ENCODE data around the gene WDFY2.
A peak's percentile ranks its signal among the peaks of the same experiment; 100 is the strongest.
"Not testable (repeated sequence)": the region's sequence is repeated elsewhere in the genome, so short reads cannot be mapped to it uniquely, and the experiment has no call there.

The WDFY2 gene

GRCh38 chr13:51635137-51635878, 51.0 kb downstream of the WDFY2 start:
- no peak for DNase-seq

GRCh38 chr13:51636349-51636890, 52.2 kb downstream of the WDFY2 start:
- DNase-seq, result peak; percentile 63

GRCh38 chr13:51637852-51638215, 53.6 kb downstream of the WDFY2 start:
- DNase-seq, result no peak

- no peak for DNase-seq
These were observed 54.1 kb downstream of the WDFY2 start for GRCh38 chr13:51638216-51638871.

- no peak for DNase-seq
These were observed 54.9 kb downstream of the WDFY2 start for GRCh38 chr13:51639171-51639570.

- DNase-seq, result not testable (repeated sequence)
These were observed 56.4 kb downstream of the WDFY2 start for GRCh38 chr13:51640696-51641095.

- DNase-seq, result no peak
These were observed 59.0 kb downstream of the WDFY2 start for GRCh38 chr13:51643105-51643881.

- no peak for DNase-seq
These were observed 59.6 kb downstream of the WDFY2 start for GRCh38 chr13:51643882-51644281.

GRCh38 chr13:51644654-51645053, 60.4 kb downstream of the WDFY2 start:
- no peak for DNase-seq

GRCh38 chr13:51645154-51645650, 60.9 kb downstream of the WDFY2 start:
- peak; percentile 34 for DNase-seq

- no peak for DNase-seq
These were observed 61.8 kb downstream of the WDFY2 start for GRCh38 chr13:51645761-51646670.

- no peak for DNase-seq
These were observed 62.8 kb downstream of the WDFY2 start for GRCh38 chr13:51647067-51647466.

GRCh38 chr13:51652193-51652592, 67.9 kb downstream of the WDFY2 start:
- DNase-seq, result not testable (repeated sequence)

GRCh38 chr13:51659276-51660127, 75.2 kb downstream of the WDFY2 start:
- no peak for DNase-seq

- no peak for DNase-seq
These were observed 76.6 kb downstream of the WDFY2 start for GRCh38 chr13:51660813-51661212.

- DNase-seq, result no peak
These were observed 80.0 kb downstream of the WDFY2 start for GRCh38 chr13:51663973-51664957.

- no peak for DNase-seq
These were observed 81.2 kb downstream of the WDFY2 start for GRCh38 chr13:51665456-51665855.

- DNase-seq, result peak; percentile 64
These were observed 82.1 kb downstream of the WDFY2 start for GRCh38 chr13:51666374-51666773.

- DNase-seq, result no peak
These were observed 82.6 kb downstream of the WDFY2 start for GRCh38 chr13:51666839-51667238.
